PFSK-1 (cell line): ENCODE measurements around the gene RIT1.

Experiments used
- FOXP2 ChIP-seq: optimal IDR thresholded peaks from 2 replicates; pipeline ENCODE3; 2011; ENCODE audit warnings: borderline replicate concordance, control low read depth, inconsistent platforms; ENCODE audit not compliant: insufficient read depth; ENCODE audit errors: extremely low read length, extremely low read depth
- POLR2AphosphoS5 ChIP-seq: IDR thresholded peaks from 2 replicates; pipeline ENCODE4 v1.6.1; 2012; ENCODE audit warnings: low read depth, mild to moderate bottlenecking, control low read depth, low read length, moderate library complexity
- SIN3A ChIP-seq: IDR thresholded peaks from 2 replicates; pipeline ENCODE4 v1.6.1; 2012; ENCODE audit warnings: mild to moderate bottlenecking, low read length, moderate library complexity, borderline replicate concordance; ENCODE audit not compliant: insufficient read depth
- TAF1 ChIP-seq: IDR thresholded peaks from 2 replicates; pipeline ENCODE4 v1.6.1; 2012; ENCODE audit warnings: low read length, control low read depth, borderline replicate concordance; ENCODE audit not compliant: insufficient read depth

DNA sequence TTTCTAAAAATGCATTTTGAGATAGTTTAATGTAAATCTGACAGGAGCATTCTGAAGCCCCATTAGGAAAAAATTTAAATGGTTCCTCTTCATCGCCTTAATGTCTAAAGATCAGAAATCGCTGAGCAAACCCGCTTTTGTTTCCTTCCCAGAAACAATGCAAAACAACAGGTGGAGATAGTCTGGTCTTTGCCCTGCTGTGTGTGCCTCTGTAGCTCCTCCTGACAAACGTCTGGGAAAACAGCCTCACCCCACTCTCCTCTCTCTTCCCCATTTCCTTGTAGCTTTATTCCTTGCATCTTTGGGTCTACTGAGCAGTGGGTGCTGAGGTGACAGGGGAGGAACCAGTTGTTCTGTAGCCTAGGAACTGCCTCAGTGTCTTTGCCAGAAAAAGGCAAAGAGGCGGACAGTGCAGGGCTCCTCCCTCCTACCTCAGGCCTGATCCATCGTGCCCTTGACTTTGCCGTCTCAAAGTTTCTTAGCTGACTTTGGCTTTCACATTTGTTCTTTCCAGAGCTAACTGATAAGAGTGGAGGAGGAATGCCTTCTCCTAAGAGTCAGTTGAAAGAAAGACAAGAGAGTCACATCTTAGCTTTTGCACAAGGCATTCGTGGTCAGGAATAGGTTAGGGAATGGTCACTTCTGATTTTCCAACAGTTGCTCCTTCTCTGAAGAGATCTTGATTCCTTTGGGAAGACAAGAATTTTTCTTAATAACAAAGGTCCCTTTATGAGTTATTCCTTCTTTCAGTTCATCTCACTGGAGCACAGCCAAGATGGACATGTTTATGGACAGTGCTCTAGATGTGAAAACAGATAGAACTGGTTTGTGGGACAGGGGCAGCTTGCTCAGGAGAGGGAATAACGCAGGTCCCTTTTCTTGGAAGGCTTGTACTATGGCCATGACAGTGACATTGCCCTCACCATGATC lies 26.9 kb downstream of the RIT1 start:
- TF ChIP-seq FOXP2 (no peak), POLR2AphosphoS5 (no peak), SIN3A (no peak), TAF1 (no peak)
